NCI-H1417 treated with DMSO at 0.1 percent for 48 hours (cell line): ENCODE measurements around the gene CLCA2.

Experiments used
- DNase-seq: peaks from one replicate; lab custom pipeline; 2025; lab: John Stamatoyannopoulos, UW

Gene CLCA2

GRCh38 chr1:86429122-86429725 is 5.3 kb downstream of the CLCA2 start:
- DNase-seq = no peak

DNA sequence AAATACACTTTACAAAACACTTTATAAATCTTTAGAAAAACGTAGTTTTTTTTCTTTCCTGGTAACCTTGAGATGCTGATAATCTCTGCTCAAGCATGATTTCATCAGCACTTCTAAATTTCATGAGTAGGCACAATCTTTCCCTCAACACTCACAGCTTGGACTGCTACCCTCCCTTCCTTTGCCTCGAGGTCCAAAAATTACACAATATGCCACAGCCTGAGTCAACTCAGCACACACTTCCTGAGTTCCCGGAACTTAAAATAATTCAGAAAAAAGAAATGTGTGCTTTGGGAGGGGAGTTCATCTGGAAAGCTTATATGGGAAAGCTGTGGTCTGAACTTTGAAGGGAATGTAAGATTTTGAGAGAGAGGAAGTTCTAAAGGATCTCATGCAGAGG is 5.9 kb downstream of the CLCA2 start:
- no peak for DNase-seq

- DNase-seq = no peak
These were observed 6.4 kb downstream of the CLCA2 start for GRCh38 chr1:86430376-86430775.

DNA sequence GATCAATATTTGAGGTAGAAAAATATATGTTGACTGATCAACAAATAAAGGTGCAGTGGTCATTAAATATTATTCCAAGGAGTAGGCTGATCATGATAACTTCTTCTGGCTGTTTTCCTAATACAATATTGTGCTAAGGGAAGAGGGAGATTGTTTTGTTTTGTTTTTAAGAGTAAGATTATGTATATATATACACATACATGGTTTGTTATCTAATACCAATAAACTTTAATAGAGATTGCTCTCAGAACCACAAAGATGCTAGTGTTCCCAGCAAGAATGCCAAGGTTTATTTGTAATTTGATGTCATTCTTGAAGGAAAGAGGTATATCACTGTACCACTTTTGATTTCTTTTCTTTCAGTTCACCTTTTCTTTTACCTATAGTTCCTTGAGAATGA is 10.1 kb downstream of the CLCA2 start:
- no peak for DNase-seq

- no peak for DNase-seq
These were observed 11.4 kb downstream of the CLCA2 start for GRCh38 chr1:86435327-86435726.

DNA sequence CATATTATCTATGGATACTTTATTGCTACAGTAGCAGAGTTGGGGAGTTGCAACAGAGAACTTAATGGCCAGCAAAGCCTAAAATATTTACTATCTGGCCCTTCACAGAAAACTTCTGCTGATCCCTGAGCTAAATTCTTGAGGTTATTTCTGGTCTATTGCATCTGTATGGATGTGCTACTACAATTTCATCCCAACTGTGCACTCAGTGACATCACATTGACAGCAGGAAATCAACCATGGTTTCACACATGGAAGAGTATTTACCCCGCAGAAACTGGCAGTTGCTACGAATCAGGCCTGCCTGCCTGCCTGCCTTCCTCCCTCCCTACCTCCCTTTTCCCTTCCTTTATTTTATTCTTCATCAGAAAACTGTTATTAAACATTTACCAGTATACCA is 12.1 kb downstream of the CLCA2 start:
- DNase-seq = no peak

- DNase-seq = no peak
These were observed 17.6 kb downstream of the CLCA2 start for GRCh38 chr1:86441581-86441980.

GRCh38 chr1:86441997-86442396 is 18.0 kb downstream of the CLCA2 start:
- DNase-seq = no peak

- no peak for DNase-seq
These were observed 21.9 kb downstream of the CLCA2 start for GRCh38 chr1:86445919-86446318.

DNA sequence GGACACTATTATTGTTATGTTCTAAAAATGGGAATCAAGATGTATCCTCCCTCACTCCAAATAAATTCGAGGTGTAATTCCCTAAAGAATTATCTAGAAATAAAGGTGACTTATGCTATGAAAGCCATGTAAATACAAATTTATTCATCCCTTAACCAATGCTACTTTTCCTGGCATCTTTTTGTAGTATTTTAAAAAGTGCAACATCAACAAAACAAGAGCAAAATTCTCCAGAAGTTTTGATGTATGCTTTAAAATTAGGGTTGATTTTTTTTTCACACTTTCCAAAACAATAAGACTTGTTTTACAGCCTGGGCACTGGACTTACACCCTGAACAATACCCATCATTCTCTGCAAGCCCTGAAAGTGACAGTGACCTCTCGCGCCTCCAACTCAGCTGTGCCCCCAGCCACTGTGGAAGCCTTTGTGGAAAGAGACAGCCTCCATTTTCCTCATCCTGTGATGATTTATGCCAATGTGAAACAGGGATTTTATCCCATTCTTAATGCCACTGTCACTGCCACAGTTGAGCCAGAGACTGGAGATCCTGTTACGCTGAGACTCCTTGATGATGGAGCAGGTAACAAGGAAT is 23.3 kb downstream of the CLCA2 start:
- DNase-seq = no peak

DNA sequence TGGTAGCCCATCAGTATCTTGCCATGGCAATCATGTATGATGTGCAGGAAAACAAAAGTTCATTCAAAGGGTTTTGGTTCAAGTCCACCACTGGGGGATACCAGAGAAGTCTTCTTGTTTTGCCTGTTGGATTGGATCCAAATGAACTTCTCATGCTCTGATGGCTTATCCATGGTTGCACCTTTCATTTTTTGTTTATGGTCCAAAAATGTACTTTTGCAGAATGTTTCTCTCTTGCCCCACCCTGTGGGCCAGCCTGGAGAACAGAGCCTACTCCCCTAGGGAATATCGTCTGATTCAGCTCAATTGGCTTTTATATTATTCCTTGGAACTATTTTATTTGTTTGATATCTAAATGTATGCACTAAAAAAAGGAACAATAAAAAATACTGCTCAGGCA is 24.7 kb downstream of the CLCA2 start:
- no peak for DNase-seq

DNA sequence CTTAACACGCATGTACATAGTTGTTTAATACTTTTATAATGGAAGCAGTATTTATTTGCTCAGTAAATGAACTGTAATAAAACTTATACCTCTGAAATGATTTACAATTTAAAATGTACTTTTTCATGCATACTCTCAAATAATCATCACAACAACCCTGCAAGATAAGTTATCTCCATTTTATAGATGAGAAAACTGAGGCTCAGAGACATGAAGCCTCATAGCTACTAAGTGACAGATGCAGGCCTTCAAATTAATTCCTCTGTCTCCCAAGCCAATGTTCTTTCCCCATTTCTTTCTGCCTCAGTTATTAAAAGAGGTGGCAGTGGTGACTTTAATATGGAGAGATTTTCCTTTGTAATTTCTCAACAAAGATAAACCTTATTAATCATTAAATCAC is 25.1 kb downstream of the CLCA2 start:
- DNase-seq = no peak

- no peak for DNase-seq
These were observed 26.9 kb downstream of the CLCA2 start for GRCh38 chr1:86450847-86451246.

GRCh38 chr1:86453664-86454063 is 29.7 kb downstream of the CLCA2 start:
- no peak for DNase-seq

GRCh38 chr1:86455073-86455472 is 31.1 kb downstream of the CLCA2 start:
- DNase-seq = no peak

GRCh38 chr1:86460998-86461397 is 37.0 kb downstream of the CLCA2 start:
- DNase-seq = no peak

DNA sequence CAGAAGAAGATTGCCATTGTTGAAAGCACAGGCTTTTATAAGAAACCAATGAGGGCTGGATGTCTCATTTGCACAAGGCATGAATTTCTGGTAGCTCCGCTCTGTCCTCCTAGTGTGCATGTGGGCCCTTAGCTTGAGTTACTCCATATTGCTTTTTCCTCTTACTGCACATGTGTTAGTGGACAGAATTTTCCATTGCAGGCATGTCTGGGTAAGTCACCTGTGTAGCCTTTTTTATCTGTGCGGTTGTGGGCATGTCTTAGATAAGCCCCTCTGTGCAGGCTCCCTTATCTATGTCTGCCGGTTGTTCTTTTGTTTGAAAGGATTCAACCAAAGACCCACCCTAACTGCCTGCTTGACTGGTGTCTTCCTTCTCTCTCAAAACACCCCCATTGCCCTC is 37.5 kb downstream of the CLCA2 start:
- DNase-seq = no peak

GRCh38 chr1:86464819-86465218 is 40.8 kb downstream of the CLCA2 start:
- no peak for DNase-seq

GRCh38 chr1:86466109-86466844 is 42.3 kb downstream of the CLCA2 start:
- no peak for DNase-seq

- no peak for DNase-seq
These were observed 43.0 kb downstream of the CLCA2 start for GRCh38 chr1:86466986-86467385.

- no peak for DNase-seq
These were observed 44.6 kb downstream of the CLCA2 start, which contains the start of gene CLCA1 for GRCh38 chr1:86468501-86468977. CLCA1 (plus strand) TSS chr1:86468927; CDS start chr1:86468972, 45 bp downstream.

DNA sequence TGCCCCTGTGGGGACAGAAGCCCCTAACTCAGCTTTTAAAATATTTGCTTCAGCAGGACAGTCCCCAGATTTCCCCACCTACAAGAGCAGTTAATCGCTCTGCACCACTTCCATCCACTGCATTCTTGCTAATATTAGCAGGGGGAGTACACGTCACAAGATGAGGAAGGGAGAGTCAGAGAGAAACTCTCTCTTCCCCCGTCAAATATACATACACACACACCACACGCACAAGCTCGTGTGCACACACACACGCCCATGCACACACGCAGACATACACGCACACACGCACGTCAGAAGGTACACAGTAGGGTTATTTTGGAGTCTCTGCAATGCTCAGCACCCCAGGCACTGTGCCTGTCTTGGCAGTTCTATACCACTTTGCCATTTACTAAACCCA is 46.9 kb downstream of the CLCA2 start:
- no peak for DNase-seq

- no peak for DNase-seq
These were observed 47.3 kb downstream of the CLCA2 start for GRCh38 chr1:86471291-86471690.
